HG03039 (cell line): ENCODE data around the gene CEP57L1.
"Not testable (repeated sequence)": the region's sequence is repeated elsewhere in the genome, so short reads cannot be mapped to it uniquely, and the experiment has no call there.

Source experiments
- ATAC-seq: cut with Tn5 transposase; IDR thresholded peaks from one replicate; pipeline ENCODE4 v1.9.1; 2021; ENCODE audit warnings: mild to moderate bottlenecking, moderate library complexity; ENCODE audit not compliant: unreplicated experiment

Gene CEP57L1

GRCh38 chr6:109073344-109074132 lies 21.8 kb upstream of the CEP57L1 start:
- no peak for ATAC-seq

GRCh38 chr6:109074133-109074415 lies 21.2 kb upstream of the CEP57L1 start:
- ATAC-seq = no peak

- ATAC-seq = no peak
Observed at GRCh38 chr6:109075934-109076333, 19.4 kb upstream of the CEP57L1 start.

GRCh38 chr6:109076377-109076776 lies 18.9 kb upstream of the CEP57L1 start:
- no peak for ATAC-seq

- no peak for ATAC-seq
Observed at GRCh38 chr6:109079981-109080380, 15.3 kb upstream of the CEP57L1 start.

GRCh38 chr6:109081026-109081425 lies 14.3 kb upstream of the CEP57L1 start:
- no peak for ATAC-seq

GRCh38 chr6:109081516-109082187 lies 13.7 kb upstream of the CEP57L1 start:
- no peak for ATAC-seq

GRCh38 chr6:109082188-109082577 lies 13.1 kb upstream of the CEP57L1 start:
- ATAC-seq = no peak

GRCh38 chr6:109083657-109084056 lies 11.7 kb upstream of the CEP57L1 start:
- ATAC-seq = no peak

GRCh38 chr6:109084146-109084545 lies 11.2 kb upstream of the CEP57L1 start:
- ATAC-seq = not testable (repeated sequence)

- no peak for ATAC-seq
Observed at GRCh38 chr6:109087661-109088264, 7.5 kb upstream of the CEP57L1 start.

GRCh38 chr6:109088995-109089394 lies 6.3 kb upstream of the CEP57L1 start:
- no peak for ATAC-seq

GRCh38 chr6:109091314-109092024 lies 3.8 kb upstream of the CEP57L1 start:
- no peak for ATAC-seq

GRCh38 chr6:109092074-109092473 lies 3.2 kb upstream of the CEP57L1 start:
- no peak for ATAC-seq

GRCh38 chr6:109093732-109094415 lies 1.4 kb upstream of the CEP57L1 start:
- no peak for ATAC-seq

- ATAC-seq = peak; percentile 63
Observed at GRCh38 chr6:109094416-109095035, 781 bp upstream of the CEP57L1 start, which contains the start of gene SESN1. Gene SESN1, minus strand, starts transcription at chr6:109094846. Its CDS starts 773 bp downstream, at chr6:109094073.

- ATAC-seq = no peak
Observed at GRCh38 chr6:109095835-109096084, 453 bp downstream of the CEP57L1 start.

GRCh38 chr6:109096208-109096607 lies 901 bp downstream of the CEP57L1 start:
- no peak for ATAC-seq

GRCh38 chr6:109097661-109098060 lies 2.4 kb downstream of the CEP57L1 start:
- ATAC-seq = no peak

- ATAC-seq = no peak
Observed at GRCh38 chr6:109102762-109103161, 7.5 kb downstream of the CEP57L1 start.

- no peak for ATAC-seq
Observed at GRCh38 chr6:109103942-109104341, 8.6 kb downstream of the CEP57L1 start.
